CD8-positive, alpha-beta memory T cell (primary cell): Measurements from ENCODE around the gene EMC9. TPM values are rescaled to one million over a fixed set of nuclear protein-coding genes. Genes with fewer than 3 reads are reported as not detected.

Source experiments
- CTCF ChIA-PET: fragments of 350-600 bp; sonication (Branson Sonifier 250); formaldehyde crosslinking; loops from one replicate; lab custom pipeline; 2021; ENCODE audit warnings: antibody characterized with exemption; lab: Charles Lee
- POLR2A ChIA-PET: fragments of 350-600 bp; sonication (Branson Sonifier 250); formaldehyde crosslinking; loops from one replicate; lab custom pipeline; 2021; ENCODE audit warnings: antibody characterized with exemption; lab: Charles Lee
- DNase-seq, 5 donors: peaks; one replicate each; pipeline versions ENCODE4 v3.0.0 to v3.0.0-alpha.2; 2020 to 2022; ENCODE audit warnings: mixed read lengths in 1 of 5
- H3K27ac ChIP-seq: one replicate; pipeline ENCODE4 v1.7.0; 2013; ENCODE audit warnings: low read depth, mild to moderate bottlenecking, low read length, moderate library complexity
- H3K27me3 ChIP-seq: 2 replicates; pipeline ENCODE4 v1.7.0; 2013; ENCODE audit warnings: low read length, mild to moderate bottlenecking; ENCODE audit not compliant: insufficient read depth, poor library complexity, severe bottlenecking
- H3K36me3 ChIP-seq: 2 replicates; pipeline ENCODE4 v1.7.0; 2013; ENCODE audit warnings: mild to moderate bottlenecking, low read length, moderate library complexity; ENCODE audit not compliant: insufficient read depth
- H3K4me1 ChIP-seq: 2 replicates; pipeline ENCODE4 v1.7.0; 2013; ENCODE audit warnings: mild to moderate bottlenecking, low read length, moderate library complexity; ENCODE audit not compliant: insufficient read depth
- H3K4me3 ChIP-seq: 2 replicates; pipeline ENCODE4 v1.7.0; 2013; ENCODE audit warnings: mild to moderate bottlenecking, low read length
- H3K9me3 ChIP-seq: 2 replicates; pipeline ENCODE4 v1.7.0; 2013; ENCODE audit warnings: mild to moderate bottlenecking, low read length
- H3K27ac Mint-ChIP-seq, 8 donors: one replicate each; pipeline ENCODE4 v1.8.0; 2020 to 2021; ENCODE audit warnings: mixed read lengths in 8 of 8, mild to moderate bottlenecking in 6 of 8, inconsistent platforms in 3 of 8, moderate library complexity in 3 of 8
- H3K27me3 Mint-ChIP-seq, 2 donors: one replicate each; pipeline ENCODE4 v1.8.0; 2020 to 2021; ENCODE audit warnings: mixed read lengths in 2 of 2, mild to moderate bottlenecking in 1 of 2, moderate library complexity in 1 of 2
- H3K36me3 Mint-ChIP-seq, 3 donors: one replicate each; pipeline ENCODE4 v1.8.0; 2020 to 2021; ENCODE audit warnings: mixed read lengths in 3 of 3, inconsistent platforms in 1 of 3, mild to moderate bottlenecking in 1 of 3
- H3K4me1 Mint-ChIP-seq, 3 donors: one replicate each; pipeline ENCODE4 v1.8.0; 2020 to 2021; ENCODE audit warnings: mixed read lengths in 3 of 3, inconsistent platforms in 1 of 3, mild to moderate bottlenecking in 1 of 3
- H3K4me3 Mint-ChIP-seq, 7 donors: one replicate each; pipeline ENCODE4 v1.8.0; 2020 to 2021; ENCODE audit warnings: mixed read lengths in 7 of 7, mild to moderate bottlenecking in 6 of 7, moderate library complexity in 4 of 7, inconsistent platforms in 2 of 7
- H3K9me3 Mint-ChIP-seq, 5 donors: one replicate each; pipeline ENCODE4 v1.8.0; 2020 to 2022; ENCODE audit warnings: mixed read lengths in 5 of 5, mild to moderate bottlenecking in 3 of 5, moderate library complexity in 2 of 5, inconsistent platforms in 1 of 5
- polyA plus RNA-seq: library from polyadenylated mRNA; unstranded; fragments of 300-500 nt; fragmentation: Illumina TruSeq; gene quantifications from one replicate; pipeline ENCODE4 v1.2.3, GENCODE V29; 2021
- total RNA-seq, 2 experiments: library from RNA; stranded (reverse); gene quantifications; one replicate each; pipeline ENCODE4 v1.2.3, GENCODE V29; 2021

Gene EMC9
- total and polyA plus RNA-seq, 3 experiments from 2014 or later = 15.0 to 30.2 (median 28.1) TPM

GRCh38 chr14:24139272-24139934 is 2.0 kb downstream of the EMC9 start:
- H3K36me3 ChIP-seq = peaks cover 33% of the 10 kb centered on the region
- peaks cover 0 to 65% (median 8%) of the 10 kb centered on the region in 3 donors for H3K36me3 Mint-ChIP-seq
- CTCF ChIA-PET = interaction anchor here (1.1 to 1.3 kb wide), 3 partner anchors 22 to 77 kb away, joined by 3 to 4 read pairs (median 3); partner anchors contain the start of gene MDP1

GRCh38 chr14:24138396-24139271 is 2.8 kb downstream of the EMC9 start:
- Histone ChIP-seq H3K27ac (no peak overlapping the region), H3K27me3 (no peaks in the 10 kb centered on the region), H3K36me3 (peaks cover 25% of the 10 kb centered on the region), H3K4me1 (peaks cover 39% of the 10 kb centered on the region), H3K9me3 (no peaks in the 10 kb centered on the region), H3K4me3 (no peak overlapping the region)
- no peak for DNase-seq
- Mint-ChIP-seq H3K4me3 (peak overlapping the region; percentile 47 to 96 (median 73)), H3K27me3 (no peaks in the 10 kb centered on the region), H3K27ac (peak overlapping the region; percentile 29 to 87 (median 80)), H3K4me1 (peaks cover 53 to 67% (median 63%) of the 10 kb centered on the region in 3 donors), H3K36me3 (peaks cover 0 to 58% (median 6%) of the 10 kb centered on the region in 3 donors), H3K9me3 (peaks cover 0 to 2% (median 0%) of the 10 kb centered on the region in 5 donors)
- ChIA-PET POLR2A (interaction anchor here (1.0 to 4.1 kb wide), 3 partner anchors 9 to 23 kb away, joined by 4 to 58 read pairs (median 36); partner anchors contain the start of genes DCAF11, NRL, PSME2 and RNF31), CTCF (interaction anchor here (1.1 to 3.8 kb wide), 4 partner anchors 21 to 78 kb away, joined by 3 to 40 read pairs (median 4); partner anchors contain the start of genes IRF9 and MDP1)

More at GRCh38 chr14:24139272-24139934, 2.0 kb downstream of the EMC9 start:
- DNase-seq = no peak
- Histone ChIP-seq H3K9me3 (no peaks in the 10 kb centered on the region), H3K27me3 (no peaks in the 10 kb centered on the region), H3K4me1 (peaks cover 45% of the 10 kb centered on the region), H3K27ac (no peak overlapping the region), H3K4me3 (no peak overlapping the region)
- H3K9me3 Mint-ChIP-seq = peaks cover 0 to 2% (median 0%) of the 10 kb centered on the region in 5 donors
- POLR2A ChIA-PET = interaction anchor here (2.6 to 4.1 kb wide), 3 partner anchors 8 to 25 kb away, joined by 32 to 58 read pairs (median 36); partner anchors contain the start of genes DCAF11, NRL, PSME2 and RNF31
- H3K27me3 Mint-ChIP-seq = no peaks in the 10 kb centered on the region
- peak overlapping the region; percentile 22 to 96 (median 70) for H3K4me3 Mint-ChIP-seq
- peak overlapping the region; percentile 6 to 87 (median 66) for H3K27ac Mint-ChIP-seq
- peaks cover 56 to 73% (median 68%) of the 10 kb centered on the region in 3 donors for H3K4me1 Mint-ChIP-seq

- Histone ChIP-seq H3K27me3 (no peaks in the 10 kb centered on the region), H3K27ac (no peak overlapping the region), H3K4me1 (peaks cover 43% of the 10 kb centered on the region), H3K36me3 (peaks cover 17% of the 10 kb centered on the region), H3K9me3 (no peaks in the 10 kb centered on the region), H3K4me3 (peak overlapping the region; percentile 73)
- ChIA-PET CTCF (interaction anchor here (1.3 to 3.8 kb wide), 6 partner anchors 20 to 105 kb away, joined by 4 to 40 read pairs (median 16); partner anchors contain the start of genes DCAF11, IPO4, IRF9 and NRL), POLR2A (interaction anchor here (0.6 to 4.1 kb wide), 5 partner anchors 9 to 104 kb away, joined by 4 to 58 read pairs (median 7); partner anchors contain the start of genes DCAF11, NRL, PSME2 and RNF31)
- Mint-ChIP-seq H3K27ac (peak overlapping the region; percentile 87 to 97 (median 93)), H3K4me1 (peaks cover 53 to 64% (median 59%) of the 10 kb centered on the region in 3 donors), H3K27me3 (no peaks in the 10 kb centered on the region), H3K36me3 (peaks cover 0 to 50% (median 6%) of the 10 kb centered on the region in 3 donors), H3K4me3 (peak overlapping the region; percentile 83 to 96 (median 90)), H3K9me3 (peaks cover 0 to 2% (median 0%) of the 10 kb centered on the region in 5 donors)
- no peak for DNase-seq
These were observed 3.6 kb downstream of the EMC9 start for GRCh38 chr14:24137529-24138395.

GRCh38 chr14:24136684-24137528 is 4.5 kb downstream of the EMC9 start:
- no peaks in the 10 kb centered on the region for H3K9me3 ChIP-seq
- peak overlapping the region; percentile 73 for H3K4me3 ChIP-seq
- H3K4me3 Mint-ChIP-seq = peak overlapping the region; percentile 88 to 96 (median 91)
- H3K36me3 ChIP-seq = peaks cover 16% of the 10 kb centered on the region
- H3K27ac Mint-ChIP-seq = peak overlapping the region; percentile 87 to 97 (median 93)
- peaks cover 0 to 2% (median 0%) of the 10 kb centered on the region in 5 donors for H3K9me3 Mint-ChIP-seq
- H3K27ac ChIP-seq = peak overlapping the region; percentile 72
- peaks cover 0 to 46% (median 6%) of the 10 kb centered on the region in 3 donors for H3K36me3 Mint-ChIP-seq
- CTCF ChIA-PET = interaction anchor here (1.0 to 3.8 kb wide), 8 partner anchors 9 to 106 kb away, joined by 3 to 40 read pairs (median 16); partner anchors contain the start of genes DCAF11, IPO4, IRF9 and NRL
- no peaks in the 10 kb centered on the region for H3K27me3 ChIP-seq
- H3K27me3 Mint-ChIP-seq = no peaks in the 10 kb centered on the region
- DNase-seq = no peak
- H3K4me1 Mint-ChIP-seq = peaks cover 57 to 67% (median 62%) of the 10 kb centered on the region in 3 donors
- POLR2A ChIA-PET = interaction anchor here (0.6 to 4.1 kb wide), 8 partner anchors 10 to 293 kb away, joined by 3 to 58 read pairs (median 6); partner anchors contain the start of genes CBLN3, DCAF11, KHNYN and NRL
- H3K4me1 ChIP-seq = peaks cover 45% of the 10 kb centered on the region

GRCh38 chr14:24135834-24136683 is 5.3 kb downstream of the EMC9 start, which contains the start of gene PSME1:
TSS of gene PSME1 (plus strand) at chr14:24136194. CDS start at chr14:24136263, 69 bp downstream.
- H3K4me3 ChIP-seq = peak within 1 kb of the TSS; percentile 73
- Mint-ChIP-seq H3K4me1 (peaks cover 56 to 67% (median 60%) of the 10 kb centered on the region in 3 donors), H3K27me3 (no peaks in the 10 kb centered on the region), H3K27ac (peak within 1 kb of the TSS; percentile 87 to 97 (median 95)), H3K4me3 (peak within 1 kb of the TSS; percentile 89 to 96 (median 92)), H3K36me3 (peaks cover 0 to 38% (median 6%) of the 10 kb centered on the region in 3 donors), H3K9me3 (peaks cover 0 to 2% (median 0%) of the 10 kb centered on the region in 5 donors)
- ChIA-PET POLR2A (interaction anchor here (0.6 to 4.1 kb wide), 12 partner anchors 9 to 294 kb away, joined by 3 to 58 read pairs (median 5); partner anchors contain the start of genes CBLN3, DCAF11, DHRS1 and IPO4), CTCF (interaction anchor here (0.6 to 3.8 kb wide), 19 partner anchors 9 to 183 kb away, joined by 3 to 40 read pairs (median 5); partner anchors contain the start of genes DCAF11, DHRS4, IPO4 and IRF9)
- peak; percentile 91 to 95 (median 93) for DNase-seq
- no peaks in the 10 kb centered on the region for H3K9me3 ChIP-seq
- H3K27ac ChIP-seq = peak within 1 kb of the TSS; percentile 72
- H3K27me3 ChIP-seq = no peaks in the 10 kb centered on the region
- H3K36me3 ChIP-seq = peaks cover 16% of the 10 kb centered on the region
- H3K4me1 ChIP-seq = peaks cover 47% of the 10 kb centered on the region
